NCI-H1694 (cell line): ENCODE measurements around the gene FOXD3.
A peak's percentile ranks its signal among the peaks of the same experiment; 100 is the strongest.
"Not testable (repeated sequence)": the region's sequence is repeated elsewhere in the genome, so short reads cannot be mapped to it uniquely, and the experiment has no call there.

Experiments used
- DNase-seq: peaks from one replicate; lab custom pipeline; 2025; lab: John Stamatoyannopoulos, UW

Gene FOXD3

GRCh38 chr1:63321066-63321784, 1.1 kb upstream of the FOXD3 start:
- DNase-seq, result no peak

DNA sequence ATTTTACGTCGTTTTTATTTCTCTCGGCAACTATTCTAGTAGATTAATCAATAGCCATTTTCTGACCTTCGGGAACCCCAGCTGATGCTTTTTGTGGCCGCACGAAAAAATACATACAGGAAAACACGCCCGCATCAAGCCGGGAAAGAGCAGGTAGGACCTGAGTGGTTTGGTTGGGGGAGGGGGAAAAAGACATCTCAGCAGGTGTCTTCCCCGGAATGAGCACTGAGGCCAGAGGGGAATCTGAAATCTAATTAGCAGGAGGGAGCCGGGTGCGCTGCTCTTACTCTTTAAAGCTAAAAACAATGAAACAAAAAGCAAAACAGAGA, 618 bp upstream of the FOXD3 start:
- DNase-seq, result no peak

- DNase-seq, result peak; percentile 40
These were observed 837 bp downstream of the FOXD3 start for GRCh38 chr1:63322944-63323864.

DNA sequence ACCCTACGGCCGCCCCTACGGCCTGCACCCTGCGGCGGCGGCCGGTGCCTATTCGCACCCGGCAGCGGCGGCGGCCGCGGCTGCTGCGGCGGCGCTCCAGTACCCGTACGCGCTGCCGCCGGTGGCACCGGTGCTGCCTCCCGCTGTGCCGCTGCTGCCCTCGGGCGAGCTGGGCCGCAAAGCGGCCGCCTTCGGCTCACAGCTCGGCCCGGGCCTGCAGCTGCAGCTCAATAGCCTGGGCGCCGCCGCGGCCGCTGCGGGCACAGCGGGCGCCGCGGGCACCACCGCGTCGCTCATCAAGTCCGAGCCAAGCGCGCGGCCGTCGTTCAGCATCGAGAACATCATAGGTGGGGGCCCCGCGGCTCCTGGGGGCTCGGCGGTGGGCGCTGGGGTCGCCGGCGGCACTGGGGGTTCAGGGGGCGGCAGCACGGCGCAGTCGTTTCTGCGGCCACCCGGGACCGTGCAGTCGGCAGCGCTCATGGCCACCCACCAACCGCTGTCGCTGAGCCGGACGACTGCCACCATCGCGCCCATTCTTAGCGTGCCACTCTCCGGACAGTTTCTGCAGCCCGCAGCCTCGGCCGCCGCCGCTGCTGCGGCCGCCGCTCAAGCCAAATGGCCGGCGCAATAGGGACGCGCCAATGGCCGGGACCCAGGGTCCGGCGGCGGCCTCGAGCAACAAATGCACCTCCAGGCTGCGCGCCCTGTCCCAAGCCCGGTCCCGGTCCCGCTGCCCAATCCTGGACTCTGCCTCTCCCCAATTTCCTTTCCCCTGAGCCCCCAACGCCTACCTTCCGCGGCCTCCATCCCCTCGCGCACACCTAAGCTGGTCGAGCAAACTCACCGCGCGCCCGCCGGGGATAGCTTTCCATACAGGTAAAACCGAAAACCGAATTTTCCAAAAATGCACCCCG, 1.8 kb downstream of the FOXD3 start:
- no peak for DNase-seq

DNA sequence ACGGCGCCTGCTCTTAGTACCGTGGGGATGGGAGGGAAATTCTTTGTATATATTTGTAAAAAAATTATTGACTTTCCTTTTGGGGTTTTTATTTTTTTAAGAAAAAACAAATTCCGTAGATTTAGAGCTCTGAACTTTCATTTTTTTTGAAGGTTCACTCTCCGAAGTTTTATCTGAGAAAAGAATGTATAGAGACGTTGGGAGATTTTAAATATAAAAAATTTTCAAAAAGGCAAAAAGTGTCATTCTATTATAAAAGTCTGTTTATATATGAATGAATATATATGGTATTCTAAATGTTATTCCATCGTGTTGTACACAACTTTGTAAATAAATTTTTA, 2.4 kb downstream of the FOXD3 start:
- DNase-seq, result no peak

DNA sequence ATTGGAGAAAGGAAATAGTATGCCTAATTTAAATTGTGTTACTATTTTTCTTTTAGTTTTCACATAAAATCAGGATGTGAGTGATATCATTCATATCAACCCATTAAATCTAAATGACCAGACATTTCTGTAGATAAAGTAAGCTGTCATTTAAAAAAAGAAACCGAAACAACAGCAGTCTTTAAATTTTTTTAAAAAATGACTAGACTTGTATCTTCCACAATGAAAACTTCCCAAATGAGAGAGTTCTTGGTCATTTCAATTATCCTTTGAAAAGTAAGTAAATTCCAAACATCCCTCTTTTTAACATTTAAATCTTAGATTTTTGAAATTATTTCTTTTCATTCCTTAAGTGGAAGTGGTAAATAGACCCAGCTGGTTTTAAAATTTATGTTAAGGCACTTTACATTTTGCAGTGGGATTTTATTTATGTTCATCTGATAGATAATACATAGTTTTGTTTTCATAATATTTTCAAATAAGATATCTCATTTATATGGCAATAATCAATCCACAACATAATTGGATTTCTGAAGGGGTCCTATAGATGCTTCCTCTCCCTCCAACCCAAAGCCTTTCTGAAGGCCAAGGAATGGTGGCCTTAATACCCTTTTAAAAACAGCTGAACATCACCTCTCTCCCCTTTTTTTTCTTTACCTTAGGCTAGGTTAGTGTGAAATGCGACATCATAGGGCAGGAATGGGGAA, 3.1 kb downstream of the FOXD3 start:
- no peak for DNase-seq

GRCh38 chr1:63326106-63326472, 3.7 kb downstream of the FOXD3 start:
- no peak for DNase-seq

GRCh38 chr1:63326473-63327380, 4.4 kb downstream of the FOXD3 start:
- DNase-seq, result no peak

- DNase-seq, result peak; percentile 63
These were observed 5.2 kb downstream of the FOXD3 start for GRCh38 chr1:63327417-63328054.

DNA sequence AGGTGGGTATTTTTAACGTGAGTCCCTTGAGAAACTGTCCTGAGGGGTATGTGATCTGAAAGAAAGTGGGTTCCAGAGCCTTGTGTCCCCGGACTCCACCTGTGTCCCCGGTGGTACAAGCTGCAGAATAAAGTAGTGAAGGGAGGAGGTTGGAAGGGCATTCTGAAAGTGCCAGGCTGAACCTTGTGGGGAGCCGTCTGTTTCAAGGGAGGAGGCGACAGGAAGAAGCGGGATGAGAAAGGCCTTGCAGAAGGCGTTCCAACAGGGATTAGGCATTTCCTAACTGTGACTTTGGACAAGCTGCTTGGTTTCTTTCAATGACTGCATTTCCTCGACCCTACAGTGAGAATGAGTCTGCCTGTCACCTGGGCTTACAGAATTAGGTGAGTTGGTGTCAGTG, 5.8 kb downstream of the FOXD3 start:
- DNase-seq, result no peak

GRCh38 chr1:63328781-63329180, 6.4 kb downstream of the FOXD3 start:
- DNase-seq, result no peak

DNA sequence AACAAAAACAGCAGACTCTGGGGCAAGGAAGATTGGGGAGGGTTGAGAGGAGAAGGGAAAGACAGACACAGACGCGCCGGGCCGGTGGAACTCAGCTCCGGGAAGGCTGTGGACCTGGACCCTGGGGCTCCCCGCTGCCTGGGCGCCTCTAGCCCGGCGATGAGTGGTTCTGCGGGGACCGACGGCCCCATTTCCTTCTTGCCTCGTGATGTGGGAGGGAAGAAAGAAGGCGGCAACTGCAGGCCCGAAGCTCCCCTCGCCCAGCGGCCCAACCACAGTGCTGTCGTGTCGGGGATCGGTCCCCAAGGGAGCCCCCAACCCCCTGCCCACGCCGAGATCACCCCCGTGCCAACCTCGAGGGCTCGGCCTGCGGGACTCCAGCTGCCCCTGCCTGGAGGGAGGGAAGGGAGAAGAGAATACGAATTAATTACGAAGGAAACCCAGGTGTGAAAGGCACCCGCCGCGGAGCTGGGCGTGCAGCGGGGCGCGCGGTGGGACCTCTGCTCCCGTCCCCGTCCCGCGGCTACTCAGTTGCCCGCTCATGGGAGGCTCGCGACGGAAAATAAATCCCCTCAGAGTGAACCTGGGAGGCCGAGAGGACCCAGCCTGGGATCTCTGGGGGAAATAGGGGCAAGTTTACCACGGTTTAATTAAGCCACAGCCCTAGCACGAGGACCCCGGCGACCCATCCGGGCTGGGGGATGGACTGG, 7.4 kb downstream of the FOXD3 start:
- DNase-seq, result no peak

DNA sequence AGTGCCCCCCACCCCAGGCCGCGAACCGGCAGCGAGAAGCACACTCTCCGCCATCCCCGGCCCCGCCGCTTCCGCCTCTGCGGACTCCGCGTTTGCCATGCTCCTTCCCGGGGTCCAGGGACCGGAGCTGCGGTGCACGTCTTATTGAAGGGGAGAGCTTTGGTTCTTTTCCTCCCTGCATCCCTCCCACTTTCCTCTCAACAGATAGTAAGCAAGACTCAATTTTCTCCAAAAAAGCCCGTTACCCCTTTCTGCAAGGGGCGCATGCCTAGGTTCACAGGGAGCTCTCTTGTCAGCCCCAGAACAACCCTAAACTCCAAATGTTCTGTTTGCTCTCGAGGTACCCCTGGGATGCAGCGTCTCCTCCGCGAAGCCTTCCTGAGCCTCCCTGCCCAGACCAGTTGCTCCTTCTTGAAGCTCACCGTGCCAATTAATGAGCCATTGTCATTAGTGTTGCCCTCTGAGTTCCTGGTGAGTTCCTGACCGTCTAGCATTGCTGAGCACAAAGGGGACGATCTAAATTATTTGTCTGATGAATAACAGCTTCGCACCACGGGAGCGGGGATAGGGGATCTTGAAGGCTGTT, 8.1 kb downstream of the FOXD3 start:
- DNase-seq, result no peak

DNA sequence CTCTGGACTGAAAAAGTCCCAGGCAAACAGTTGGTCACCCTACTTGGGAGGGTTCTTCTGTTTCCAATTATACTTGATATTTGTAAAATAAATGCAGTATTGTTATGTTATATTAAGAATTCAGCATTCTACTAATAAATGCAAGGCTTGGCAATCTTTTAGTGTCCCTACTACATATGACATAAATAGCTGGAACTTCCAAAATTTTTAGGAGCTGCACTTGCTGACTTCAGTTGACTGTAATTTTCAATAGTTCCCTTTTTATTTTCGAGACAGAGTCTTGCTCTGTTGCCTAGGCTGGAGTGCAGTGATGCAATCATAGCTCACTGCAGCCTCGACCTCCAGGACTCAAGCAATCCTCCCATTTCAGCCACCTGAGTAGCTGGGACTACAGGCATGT, 20.0 kb downstream of the FOXD3 start:
- no peak for DNase-seq

DNA sequence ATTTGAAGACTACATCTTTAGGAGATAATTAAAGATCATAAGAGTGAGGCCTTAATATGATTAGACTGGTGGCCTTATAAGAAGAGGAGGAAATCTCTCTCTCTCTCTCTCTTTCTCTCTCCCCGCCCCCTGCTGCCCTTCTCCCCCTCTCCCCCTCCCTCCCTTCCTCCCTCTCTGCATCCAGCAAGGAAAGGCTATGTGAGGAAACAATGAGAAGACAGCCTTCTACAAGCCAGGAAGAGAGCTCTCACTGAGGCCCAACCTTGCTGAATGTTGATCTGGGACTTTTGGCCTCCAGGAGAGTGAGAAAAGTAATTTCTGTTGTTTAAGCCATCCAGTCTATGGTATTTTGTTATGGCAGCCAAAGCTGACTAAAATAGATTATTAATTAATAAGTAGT, 21.6 kb downstream of the FOXD3 start:
- DNase-seq, result no peak

DNA sequence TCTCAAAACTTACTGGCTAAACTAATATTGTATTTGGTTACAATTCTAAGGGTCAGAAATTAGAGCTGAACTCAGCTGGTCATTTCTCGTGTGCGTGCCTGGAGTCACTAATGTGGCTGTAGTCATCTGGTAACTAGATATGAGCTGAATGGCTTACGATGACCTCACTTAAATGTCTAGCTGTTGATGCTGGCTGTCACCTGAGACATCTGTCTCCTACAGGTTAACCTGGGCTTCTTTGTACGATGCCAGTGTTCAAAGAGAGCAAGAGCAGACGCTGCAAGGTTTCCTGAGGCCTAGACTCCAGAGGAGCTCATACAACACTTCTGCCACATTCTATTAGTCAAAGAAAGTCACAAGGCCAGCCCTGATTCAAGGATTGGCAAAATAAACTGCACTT, 28.0 kb downstream of the FOXD3 start:
- DNase-seq, result no peak

DNA sequence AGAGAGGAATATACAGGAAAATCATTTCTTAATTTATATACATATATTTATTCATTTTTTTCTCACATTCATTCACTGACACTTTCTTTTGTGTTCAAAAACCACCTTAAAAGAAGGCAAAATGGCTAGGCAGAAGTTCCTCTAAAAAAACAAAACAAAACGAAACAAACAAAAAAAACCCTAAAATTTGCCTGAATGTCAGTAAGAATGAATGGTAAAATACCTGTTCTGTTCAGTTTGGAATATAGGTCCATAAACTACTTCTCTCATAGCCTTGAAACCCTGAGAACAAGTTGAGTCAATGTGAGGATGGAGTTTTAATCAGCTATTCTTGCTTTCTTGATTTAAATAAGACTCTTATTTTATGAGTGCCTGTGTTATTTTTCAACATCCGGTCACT, 30.4 kb downstream of the FOXD3 start:
- no peak for DNase-seq

DNA sequence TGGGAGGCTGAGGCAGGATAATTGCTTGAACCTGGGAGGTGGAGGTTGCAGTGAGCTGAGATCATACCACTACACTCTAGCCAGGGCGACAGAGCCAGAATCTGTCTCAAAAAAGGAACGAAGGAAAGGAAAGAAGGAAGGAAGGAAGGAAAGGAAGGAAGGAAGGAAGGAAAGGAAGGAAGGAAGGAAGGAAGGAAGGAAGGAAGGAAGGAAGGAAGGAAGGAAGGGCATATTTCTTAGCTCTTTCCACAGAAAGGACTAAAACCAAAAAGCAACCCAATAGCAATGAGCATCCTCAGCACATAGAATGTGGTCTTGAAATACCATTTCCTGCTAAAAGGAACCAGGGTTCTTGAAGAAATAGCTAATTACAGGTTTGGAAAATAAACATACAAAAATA, 33.9 kb downstream of the FOXD3 start:
- DNase-seq, result not testable (repeated sequence)

- DNase-seq, result no peak
These were observed 37.2 kb downstream of the FOXD3 start for GRCh38 chr1:63359561-63359960.
